IMR-90 (cell line): Measurements from ENCODE around the gene TGFBR2. TPM values are rescaled to one million over a fixed set of nuclear protein-coding genes. Genes with fewer than 3 reads are reported as not detected.

Source experiments
- ATAC-seq: fragments of 200-7000 bp; cut with Tn5 transposase; 2 replicates; pipeline ENCODE4 v1.9.1; 2020; ENCODE audit warnings: low read depth, mild to moderate bottlenecking, moderate library complexity
- BruUV-seq: library from RNA; stranded (reverse); fragments of 400-500 nt; replicated peaks from 2 replicates; lab custom pipeline; 2021; lab: Mats Ljungman, UMichigan
- CTCF ChIA-PET: fragments of 300-600 bp; formaldehyde crosslinking; extraction: SDS; loops from one replicate; lab custom pipeline; 2021; ENCODE audit warnings: antibody characterized with exemption; lab: Yijun Ruan, JAX
- POLR2A ChIA-PET: fragments of 300-600 bp; sonication (Branson Sonifier 250); formaldehyde crosslinking; loops from one replicate; lab custom pipeline; 2022; ENCODE audit warnings: antibody characterized with exemption; ENCODE audit not compliant: unreplicated experiment; lab: Charles Lee
- DNase-seq: peaks from one replicate; pipeline ENCODE4 v3.0.0; 2013
- H2AFZ ChIP-seq: replicated peaks from 2 replicates; pipeline ENCODE3; 2013; ENCODE audit warnings: low read length, mild to moderate bottlenecking; ENCODE audit not compliant: poor library complexity
- H2AK5ac ChIP-seq: 2 replicates; pipeline ENCODE4 v1.6.1; 2013; ENCODE audit warnings: low read depth, low read length, inconsistent platforms
- H2AK9ac ChIP-seq: replicated peaks from 2 replicates; pipeline ENCODE3; 2013; ENCODE audit warnings: mild to moderate bottlenecking, low read depth, low read length, moderate library complexity; ENCODE audit not compliant: poor library complexity
- H2BK120ac ChIP-seq: 2 replicates; pipeline ENCODE4 v1.6.1; 2013; ENCODE audit warnings: low read depth, low read length, inconsistent platforms
- H2BK15ac ChIP-seq: 3 replicates; pipeline ENCODE4 v1.6.1; 2013; ENCODE audit warnings: low read depth, low read length, inconsistent platforms
- H2BK20ac ChIP-seq: 2 replicates; pipeline ENCODE4 v1.6.1; 2013; ENCODE audit warnings: low read depth, mild to moderate bottlenecking, inconsistent platforms, low read length, moderate library complexity
- H2BK5ac ChIP-seq: 2 replicates; pipeline ENCODE4 v1.6.1; 2013; ENCODE audit warnings: mild to moderate bottlenecking, low read depth, low read length, inconsistent platforms; ENCODE audit not compliant: poor library complexity, severe bottlenecking
- H3K14ac ChIP-seq: replicated peaks from 2 replicates; pipeline ENCODE4 v1.6.1; 2013; ENCODE audit warnings: low read depth, low read length, inconsistent platforms
- H3K18ac ChIP-seq: 2 replicates; pipeline ENCODE4 v1.6.1; 2013; ENCODE audit warnings: low read depth, low read length, control low read depth
- H3K23ac ChIP-seq: 2 replicates; pipeline ENCODE4 v1.6.1; 2013; ENCODE audit warnings: low read depth, low read length, inconsistent platforms
- H3K27ac ChIP-seq: 2 replicates; pipeline ENCODE4 v1.5.1; 2013; ENCODE audit warnings: mild to moderate bottlenecking, control low read depth, low read length; ENCODE audit not compliant: insufficient read depth
- H3K27me3 ChIP-seq: 2 replicates; pipeline ENCODE4 v1.6.1; 2013; ENCODE audit warnings: low read length; ENCODE audit not compliant: control insufficient read depth, insufficient read depth
- H3K36me3 ChIP-seq: 2 replicates; pipeline ENCODE4 v1.6.1; 2013; ENCODE audit warnings: low read length, mixed read lengths; ENCODE audit not compliant: control insufficient read depth, insufficient read depth
- H3K4ac ChIP-seq: 2 replicates; pipeline ENCODE4 v1.6.1; 2013; ENCODE audit warnings: low read depth, low read length, inconsistent platforms
- H3K4me1 ChIP-seq: 2 replicates; pipeline ENCODE4 v1.6.1; 2013; ENCODE audit warnings: low read length, mixed read lengths; ENCODE audit not compliant: control insufficient read depth, insufficient read depth
- H3K4me2 ChIP-seq: 2 replicates; pipeline ENCODE4 v1.6.1; 2013; ENCODE audit warnings: low read depth, mild to moderate bottlenecking, control low read depth, low read length, moderate library complexity
- H3K4me3 ChIP-seq: 2 replicates; pipeline ENCODE4 v1.5.1; 2013; ENCODE audit warnings: low read depth, mild to moderate bottlenecking, control low read depth, low read length, moderate library complexity; ENCODE audit not compliant: insufficient read depth
- H3K56ac ChIP-seq: 2 replicates; pipeline ENCODE4 v1.6.1; 2013; ENCODE audit warnings: low read length, inconsistent platforms; ENCODE audit not compliant: insufficient read depth; ENCODE audit errors: extremely low read depth
- H3K79me1 ChIP-seq, 2 experiments: 2 replicates each; pipeline ENCODE4 v1.6.1; 2013; ENCODE audit warnings: low read length in 2 of 2, inconsistent platforms in 1 of 2, low read depth in 1 of 2
- H3K9ac ChIP-seq: 2 replicates; pipeline ENCODE4 v1.6.1; 2013; ENCODE audit warnings: low read depth, low read length, control low read depth
- H3K9me1 ChIP-seq: 2 replicates; pipeline ENCODE4 v1.6.1; 2013; ENCODE audit warnings: low read length, inconsistent platforms; ENCODE audit not compliant: insufficient read depth
- H3K9me3 ChIP-seq: 2 replicates; pipeline ENCODE4 v1.6.1; 2013; ENCODE audit warnings: low read length; ENCODE audit not compliant: control insufficient read depth, insufficient read depth
- H4K20me1 ChIP-seq: 2 replicates; pipeline ENCODE4 v1.6.1; 2013; ENCODE audit warnings: low read length, inconsistent platforms; ENCODE audit not compliant: insufficient read depth
- H4K5ac ChIP-seq: 2 replicates; pipeline ENCODE4 v1.6.1; 2013; ENCODE audit warnings: mild to moderate bottlenecking, low read depth, low read length, control low read depth
- H4K8ac ChIP-seq, 2 experiments: 2 replicates each; pipeline ENCODE4 v1.6.1; 2013; ENCODE audit warnings: low read depth in 2 of 2, low read length in 2 of 2, control low read depth in 1 of 2, inconsistent platforms in 1 of 2
- H4K91ac ChIP-seq: 2 replicates; pipeline ENCODE4 v1.6.1; 2013; ENCODE audit warnings: low read depth, low read length, inconsistent platforms; ENCODE audit not compliant: insufficient read depth
- RCOR1 ChIP-seq: IDR thresholded peaks from 2 replicates; pipeline ENCODE4 v1.6.1; 2012; ENCODE audit warnings: mild to moderate bottlenecking, low read length, improper control_type of control experiment; ENCODE audit not compliant: insufficient replicate concordance
- WGBS, 2 experiments: methylation state at CpG; one replicate each; pipeline versions ENCODE4 v1.1.5 to v1.1.7; 2013; ENCODE audit warnings: missing lambda C conversion rate in 2 of 2; ENCODE audit not compliant: insufficient read length in 1 of 2; ENCODE audit errors: extremely low coverage in 2 of 2; 5-methylcytosine and 5-hydroxymethylcytosine counted together
- dilution Hi-C: fragments of 300-500 bp; cut with HindIII; formaldehyde crosslinking; loops from one replicate; pipeline ENCODE4 v1.14.3; 2018; ENCODE audit warnings: low sequenced_read_pairs; ENCODE audit not compliant: unreplicated experiment
- in situ Hi-C: fragments of 300-500 bp; cut with MboI; formaldehyde crosslinking; loops from 3 replicates; pipeline ENCODE4 v1.14.3; 2019; ENCODE audit warnings: low sequenced_read_pairs, inconsistent platforms, mixed read lengths
- intact Hi-C: fragments of 100-400 bp; cut with micrococcal nuclease; formaldehyde crosslinking; loops from 2 replicates; pipeline ENCODE4 v1.10.0; 2022
- polyA plus RNA-seq, 3 experiments: library from polyadenylated mRNA; depleted of rRNA; stranded (reverse); fragments of >200 nt; gene quantifications; 2 replicates each; pipeline ENCODE4 v1.2.3, GENCODE V29; 2012; ENCODE audit warnings: low replicate concordance in 1 of 3
- total RNA-seq: library from RNA; depleted of rRNA; stranded (reverse); fragments of >200 nt; gene quantifications from 2 replicates; pipeline ENCODE4 v1.2.3, GENCODE V29; 2012
- TF ChIP-seq, protein P1 (sequence below): fragments of 150-350 bp; IDR thresholded peaks from 2 replicates; pipeline ENCODE4 v1.6.1; 2016; ENCODE audit warnings: low read depth, mild to moderate bottlenecking, low read length, moderate library complexity, borderline replicate concordance

The TGFBR2 gene
- total and polyA plus RNA-seq, 2 of the 4 experiments (the other 2 are of a cell fraction) = 63.7 to 87.5 TPM

- in situ Hi-C loops (loop anchor here (5.0 to 10.0 kb wide), 2 partner anchors 590 to 662 kb away; no protein-coding TSS in a partner anchor), intact Hi-C loops (no loop called here), dilution Hi-C loops (no loop called here)
- no peak overlapping the region for H2BK120ac ChIP-seq
- no peak overlapping the region for H3K18ac ChIP-seq
- no peak for DNase-seq
- no peak for ATAC-seq
- H4K8ac ChIP-seq = no peak overlapping the region
- H2AFZ ChIP-seq = no peak overlapping the region
- no peaks in the 10 kb centered on the region for H3K27me3 ChIP-seq
- H3K36me3 ChIP-seq = peaks cover 9% of the 10 kb centered on the region
- H3K56ac ChIP-seq = no peak overlapping the region
- H3K9me3 ChIP-seq = no peaks in the 10 kb centered on the region
- POLR2A ChIA-PET = interaction anchor here (0.6 kb wide), 1 partner anchor 1379 kb away, joined by 3 read pairs; no protein-coding TSS in a partner anchor
- no peak overlapping the region for H2AK9ac ChIP-seq
- CTCF ChIA-PET = no interaction called here
- no TSS peak for BruUV-seq
- H2BK20ac ChIP-seq = no peak overlapping the region
- no peaks in the 10 kb centered on the region for H3K9me1 ChIP-seq
- H3K4me3 ChIP-seq = no peak overlapping the region
- H3K14ac ChIP-seq = no peak overlapping the region
- no peak overlapping the region for H4K91ac ChIP-seq
- no peak overlapping the region for H3K23ac ChIP-seq
- no peak overlapping the region for H3K4me2 ChIP-seq
- no peak overlapping the region for H2BK15ac ChIP-seq
- no peak overlapping the region for H2AK5ac ChIP-seq
- no peak overlapping the region for H2BK5ac ChIP-seq
- no peak overlapping the region for H3K9ac ChIP-seq
- H3K27ac ChIP-seq = no peak overlapping the region
- H3K79me1 ChIP-seq = 0 out of 4 replicates have a peak, but pooled peaks cover 0 to 5% of the 10 kb centered on the region in 2 experiments
- no peak for TF ChIP-seq RCOR1
- TF ChIP-seq, protein P1, sequence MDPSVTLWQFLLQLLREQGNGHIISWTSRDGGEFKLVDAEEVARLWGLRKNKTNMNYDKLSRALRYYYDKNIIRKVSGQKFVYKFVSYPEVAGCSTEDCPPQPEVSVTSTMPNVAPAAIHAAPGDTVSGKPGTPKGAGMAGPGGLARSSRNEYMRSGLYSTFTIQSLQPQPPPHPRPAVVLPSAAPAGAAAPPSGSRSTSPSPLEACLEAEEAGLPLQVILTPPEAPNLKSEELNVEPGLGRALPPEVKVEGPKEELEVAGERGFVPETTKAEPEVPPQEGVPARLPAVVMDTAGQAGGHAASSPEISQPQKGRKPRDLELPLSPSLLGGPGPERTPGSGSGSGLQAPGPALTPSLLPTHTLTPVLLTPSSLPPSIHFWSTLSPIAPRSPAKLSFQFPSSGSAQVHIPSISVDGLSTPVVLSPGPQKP = no peak
- 86% methylated on average over 1 of the region's 2 CpGs; no CpG with 5 or more reads in 1 of the 2 experiments for WGBS, 2 experiments
- H4K20me1 ChIP-seq = no peaks in the 10 kb centered on the region
- no peaks in the 10 kb centered on the region for H3K4me1 ChIP-seq
- H4K5ac ChIP-seq = no peak overlapping the region
- H3K4ac ChIP-seq = no peak overlapping the region
These were observed 90.5 kb downstream of the TGFBR2 start for GRCh38 chr3:30696896-30697295.
